Measurements from ENCODE around the gene TRIM33. TPM values are rescaled to one million over a fixed set of nuclear protein-coding genes. Genes with fewer than 3 reads are reported as not detected.
"Not testable (repeated sequence)": the region's sequence is repeated elsewhere in the genome, so short reads cannot be mapped to it uniquely, and the experiment has no call there.

TRIM33 gene
- total RNA-seq, 1 donor from 2014 or later = 37.3 TPM

DNA sequence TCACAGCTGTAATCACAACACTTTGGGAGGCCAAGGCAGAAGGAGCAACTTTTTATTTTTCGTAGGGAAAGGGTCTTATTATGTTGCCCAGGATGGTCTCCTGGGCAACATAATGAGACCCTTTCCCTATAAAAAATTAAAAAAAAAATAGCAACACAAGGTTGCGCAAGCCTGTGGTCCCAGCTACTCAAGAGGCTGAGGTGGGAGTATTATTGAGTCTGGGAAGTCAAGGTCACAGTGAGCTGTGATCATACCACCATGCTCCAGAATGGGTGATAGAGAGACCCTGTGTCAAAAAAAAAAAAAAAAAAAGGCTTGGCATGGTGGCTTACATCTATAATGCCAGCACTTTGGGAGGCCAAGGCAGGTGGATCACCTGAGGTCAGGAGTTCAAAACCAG lies 131.6 kb downstream of the TRIM33 start:
- intact Hi-C loops (cut with DNase I) = no loop called here
- Histone ChIP-seq H3K36me3 (no peaks in the 10 kb centered on the region), H3K9me3 (peaks cover 1% of the 10 kb centered on the region)

GRCh38 chr1:114377356-114377755 lies 133.6 kb downstream of the TRIM33 start:
- H3K27me3 ChIP-seq = no peaks in the 10 kb centered on the region
- no peaks in the 10 kb centered on the region for H3K36me3 ChIP-seq
- no peak overlapping the region for H3K27ac ChIP-seq
- DNase-seq = no peak
- TF ChIP-seq, protein P1, sequence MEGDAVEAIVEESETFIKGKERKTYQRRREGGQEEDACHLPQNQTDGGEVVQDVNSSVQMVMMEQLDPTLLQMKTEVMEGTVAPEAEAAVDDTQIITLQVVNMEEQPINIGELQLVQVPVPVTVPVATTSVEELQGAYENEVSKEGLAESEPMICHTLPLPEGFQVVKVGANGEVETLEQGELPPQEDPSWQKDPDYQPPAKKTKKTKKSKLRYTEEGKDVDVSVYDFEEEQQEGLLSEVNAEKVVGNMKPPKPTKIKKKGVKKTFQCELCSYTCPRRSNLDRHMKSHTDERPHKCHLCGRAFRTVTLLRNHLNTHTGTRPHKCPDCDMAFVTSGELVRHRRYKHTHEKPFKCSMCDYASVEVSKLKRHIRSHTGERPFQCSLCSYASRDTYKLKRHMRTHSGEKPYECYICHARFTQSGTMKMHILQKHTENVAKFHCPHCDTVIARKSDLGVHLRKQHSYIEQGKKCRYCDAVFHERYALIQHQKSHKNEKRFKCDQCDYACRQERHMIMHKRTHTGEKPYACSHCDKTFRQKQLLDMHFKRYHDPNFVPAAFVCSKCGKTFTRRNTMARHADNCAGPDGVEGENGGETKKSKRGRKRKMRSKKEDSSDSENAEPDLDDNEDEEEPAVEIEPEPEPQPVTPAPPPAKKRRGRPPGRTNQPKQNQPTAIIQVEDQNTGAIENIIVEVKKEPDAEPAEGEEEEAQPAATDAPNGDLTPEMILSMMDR (IDR thresholded peaks at IDR 0.05) = no peak
- H3K4me3 ChIP-seq = no peak overlapping the region
- no peaks in the 10 kb centered on the region for H3K4me1 ChIP-seq
- intact Hi-C loops (cut with DNase I) = no loop called here
- no peaks in the 10 kb centered on the region for H3K9me3 ChIP-seq
- no peak for ATAC-seq

More for the DNA sequence above, 131.6 kb downstream of the TRIM33 start:
- DNase-seq (no peak), ATAC-seq (no peak)
- TF ChIP-seq, protein P1 (IDR thresholded peaks at IDR 0.05) = no peak
- Histone ChIP-seq H3K4me3 (no peak overlapping the region), H3K27me3 (no peaks in the 10 kb centered on the region), H3K27ac (no peak overlapping the region), H3K4me1 (no peaks in the 10 kb centered on the region)

DNA sequence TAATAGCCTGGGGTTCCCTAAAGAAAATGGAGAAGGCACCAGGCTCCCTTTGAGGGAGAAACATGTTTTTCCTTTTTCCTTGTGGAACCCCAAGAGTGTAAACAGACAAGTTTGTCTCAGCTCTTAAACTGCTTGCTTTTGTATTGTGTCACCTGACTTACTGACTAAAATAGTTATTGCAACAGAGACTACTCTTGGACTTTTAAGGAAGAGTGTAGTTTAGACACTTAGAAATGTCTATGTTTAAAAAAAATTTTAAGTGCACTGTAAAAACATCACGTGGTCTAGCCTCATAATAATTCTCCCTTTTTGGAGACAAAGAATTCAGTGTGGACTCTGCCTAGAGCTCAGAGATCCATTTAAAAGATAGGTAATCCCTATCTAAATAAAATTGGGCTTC lies 141.1 kb downstream of the TRIM33 start:
- no peaks in the 10 kb centered on the region for H3K36me3 ChIP-seq
- H3K9me3 ChIP-seq = no peaks in the 10 kb centered on the region
- no peaks in the 10 kb centered on the region for H3K4me1 ChIP-seq
- H3K4me3 ChIP-seq = no peak overlapping the region
- no peak overlapping the region for H3K27ac ChIP-seq
- TF ChIP-seq, protein P1 (IDR thresholded peaks at IDR 0.05) = no peak
- DNase-seq = no peak
- intact Hi-C loops (cut with DNase I) = no loop called here
- no peaks in the 10 kb centered on the region for H3K27me3 ChIP-seq
- ATAC-seq = no peak

DNA sequence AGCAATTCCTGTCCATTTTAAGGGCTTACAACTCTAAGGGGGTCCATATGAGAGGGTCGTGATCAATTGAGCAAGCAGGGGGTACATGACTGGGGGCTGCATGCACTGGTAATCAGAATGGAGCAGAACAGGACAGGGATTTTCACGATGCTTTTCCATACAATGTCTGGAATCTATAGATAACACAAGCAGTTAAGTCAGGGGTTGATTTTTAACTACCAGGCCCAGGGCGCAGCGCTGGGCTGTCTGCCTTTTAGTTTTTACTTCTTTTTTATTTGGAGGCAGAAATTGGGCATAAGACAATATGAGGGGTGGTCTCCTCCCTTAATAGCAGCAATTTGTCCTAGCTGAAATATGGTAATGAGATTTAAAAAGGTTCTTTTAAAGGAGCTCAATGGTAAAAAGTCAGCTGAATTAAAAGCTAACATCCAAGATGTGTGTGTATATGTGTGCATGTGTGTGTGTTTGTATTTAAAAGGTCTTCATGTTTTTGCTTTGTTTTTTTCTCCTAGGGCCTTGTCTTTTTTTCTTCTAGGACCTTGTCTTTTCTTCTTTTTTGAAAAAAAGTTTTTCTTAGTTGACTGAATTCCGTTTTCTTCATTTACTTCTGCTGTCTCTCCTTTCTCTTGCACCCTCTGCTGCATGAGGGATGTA lies 141.6 kb downstream of the TRIM33 start:
- intact Hi-C loops (cut with DNase I); H3K9me3 ChIP-seq; H3K4me1 ChIP-seq; H3K36me3 ChIP-seq; H3K4me3 ChIP-seq; DNase-seq; ATAC-seq; H3K27ac ChIP-seq; H3K27me3 ChIP-seq: not testable (repeated sequence)

- no peaks in the 10 kb centered on the region for H3K4me1 ChIP-seq
- TF ChIP-seq, protein P1 (IDR thresholded peaks at IDR 0.05) = no peak
- ATAC-seq = no peak
- DNase-seq = no peak
- intact Hi-C loops (cut with DNase I) = no loop called here
- H3K27me3 ChIP-seq = no peaks in the 10 kb centered on the region
- H3K36me3 ChIP-seq = no peaks in the 10 kb centered on the region
- no peak overlapping the region for H3K27ac ChIP-seq
- no peaks in the 10 kb centered on the region for H3K9me3 ChIP-seq
- H3K4me3 ChIP-seq = no peak overlapping the region
Observed at GRCh38 chr1:114368560-114369255, 142.3 kb downstream of the TRIM33 start.

GRCh38 chr1:114367810-114368209 lies 143.2 kb downstream of the TRIM33 start:
- TF ChIP-seq, protein P1 (IDR thresholded peaks at IDR 0.05) = no peak
- intact Hi-C loops (cut with DNase I) = no loop called here
- peaks cover 6% of the 10 kb centered on the region for H3K9me3 ChIP-seq

DNA sequence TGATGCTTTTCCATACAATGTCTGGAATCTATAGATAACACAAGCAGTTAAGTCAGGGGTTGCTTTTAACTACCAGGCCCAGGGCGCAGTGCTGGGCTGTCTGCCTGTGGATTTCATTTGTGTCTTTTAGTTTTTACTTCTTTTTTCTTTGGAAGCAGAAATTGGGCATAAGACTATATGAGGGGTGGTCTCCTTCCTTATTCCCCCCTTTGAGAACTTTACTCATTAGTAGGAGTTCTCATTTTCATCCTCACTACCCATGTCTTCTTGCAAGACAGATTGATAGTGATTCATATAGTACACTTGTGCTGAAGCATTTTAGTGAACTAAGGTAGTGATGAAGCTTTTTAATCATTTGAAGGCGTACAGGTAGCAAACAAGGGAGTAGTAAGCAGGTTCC lies 147.8 kb downstream of the TRIM33 start:
- intact Hi-C loops (cut with DNase I); ATAC-seq; H3K27me3 ChIP-seq; H3K4me3 ChIP-seq; H3K9me3 ChIP-seq; DNase-seq; H3K27ac ChIP-seq; H3K4me1 ChIP-seq; H3K36me3 ChIP-seq: not testable (repeated sequence)

More at GRCh38 chr1:114367810-114368209, 143.2 kb downstream of the TRIM33 start:
- no peak overlapping the region for H3K4me3 ChIP-seq
- no peaks in the 10 kb centered on the region for H3K4me1 ChIP-seq
- no peaks in the 10 kb centered on the region for H3K36me3 ChIP-seq
- no peak overlapping the region for H3K27ac ChIP-seq
- ATAC-seq (no peak), DNase-seq (no peak)
- H3K27me3 ChIP-seq = no peaks in the 10 kb centered on the region

All from upper lobe of right lung (tissue), 1 donor.